ENCODE measurements around the gene MYL9.
"Not testable (repeated sequence)": the region's sequence is repeated elsewhere in the genome, so short reads cannot be mapped to it uniquely, and the experiment has no call there.

Gene MYL9

GRCh38 chr20:36549942-36550789, 8.8 kb downstream of the MYL9 start:
- no peak for DNase-seq

- DNase-seq: no peak
These were observed 9.5 kb downstream of the MYL9 start for GRCh38 chr20:36550790-36551299.

GRCh38 chr20:36555248-36555647, 13.9 kb downstream of the MYL9 start:
- no peak for DNase-seq

- DNase-seq: no peak
These were observed 21.4 kb downstream of the MYL9 start for GRCh38 chr20:36562724-36563123.

- no peak for DNase-seq
These were observed 22.1 kb downstream of the MYL9 start for GRCh38 chr20:36563374-36563773.

GRCh38 chr20:36564078-36564725, 22.9 kb downstream of the MYL9 start:
- DNase-seq: not testable (repeated sequence)

- not testable (repeated sequence) for DNase-seq
These were observed 23.4 kb downstream of the MYL9 start for GRCh38 chr20:36564726-36565121.

GRCh38 chr20:36565520-36565919, 24.2 kb downstream of the MYL9 start:
- no peak for DNase-seq

- no peak for DNase-seq
These were observed 28.6 kb downstream of the MYL9 start for GRCh38 chr20:36569847-36570429.

- no peak for DNase-seq
These were observed 30.5 kb downstream of the MYL9 start for GRCh38 chr20:36571564-36572504.

GRCh38 chr20:36572701-36573102, 31.4 kb downstream of the MYL9 start:
- DNase-seq: peak; percentile 54

GRCh38 chr20:36573103-36573797, 31.9 kb downstream of the MYL9 start, which contains the start of gene TGIF2:
TGIF2 (plus strand) TSS chr20:36573597; CDS start chr20:36578775, 5,178 bp downstream.
- DNase-seq: peak; percentile 76

- peak; percentile 41 for DNase-seq
These were observed 32.6 kb downstream of the MYL9 start for GRCh38 chr20:36573798-36574365.

GRCh38 chr20:36574366-36575135, 33.2 kb downstream of the MYL9 start:
- no peak for DNase-seq

- no peak for DNase-seq
These were observed 34.7 kb downstream of the MYL9 start for GRCh38 chr20:36576081-36576445.

GRCh38 chr20:36578356-36579041, 37.2 kb downstream of the MYL9 start:
- DNase-seq: no peak

GRCh38 chr20:36579996-36580545, 38.8 kb downstream of the MYL9 start:
- DNase-seq: no peak

GRCh38 chr20:36582322-36582721, 41.0 kb downstream of the MYL9 start:
- no peak for DNase-seq

- no peak for DNase-seq
These were observed 41.5 kb downstream of the MYL9 start for GRCh38 chr20:36582821-36583220.

- no peak for DNase-seq
These were observed 42.7 kb downstream of the MYL9 start for GRCh38 chr20:36584018-36584481.

Data from KG1 (cell line).